K562 (cell line): ENCODE results near the gene P2RX1. TPM values are rescaled to one million over a fixed set of nuclear protein-coding genes. Genes with fewer than 3 reads are reported as not detected.

Experiments
- ATAC-seq: fragments of 200-7000 bp; cut with Tn5 transposase; 3 replicates; pipeline ENCODE4 v1.9.1; 2020; ENCODE audit warnings: moderate library complexity
- BruUV-seq: library from RNA; stranded (reverse); fragments of 400-500 nt; replicated peaks from 2 replicates; lab custom pipeline; 2021; lab: Mats Ljungman, UMichigan
- CTCF ChIA-PET: fragments of 300-600 bp; formaldehyde crosslinking; extraction: SDS; loops from one replicate; lab custom pipeline; 2021; ENCODE audit warnings: low intra/inter-chr PET ratio; lab: Yijun Ruan, JAX
- POLR2A ChIA-PET: fragments of 300-600, 350-650 bp; sonication (Branson Sonifier 250); formaldehyde crosslinking; extraction: SDS; loops from one replicate; lab custom pipeline; 2021; ENCODE audit warnings: antibody characterized with exemption, inconsistent platforms; lab: Yijun Ruan, JAX
- DNase-seq, 4 experiments: peaks; one replicate each; pipeline versions ENCODE4 v3.0.0 to v3.0.0-alpha.2; 2011 to 2018; ENCODE audit warnings: low spot score in 3 of 4, mixed read lengths in 3 of 4; ENCODE audit errors: extremely low read depth in 1 of 4
- FAIRE-seq: peaks from 2 replicates; lab custom pipeline; 2011; peaks lifted over from hg19 to GRCh38; lab: Jason Lieb, UNC
- H2AFZ ChIP-seq: 2 replicates; pipeline ENCODE4 v1.6.0; 2011; ENCODE audit warnings: low read depth, low read length, control low read depth, inconsistent platforms
- H3K27ac ChIP-seq: fragments of 200-600 bp; 3 replicates; pipeline ENCODE4 v1.8.0; 2011; ENCODE audit warnings: low read depth, mild to moderate bottlenecking, control low read depth, inconsistent platforms, low read length, moderate library complexity, mixed read lengths; ENCODE audit errors: extremely low read depth
- H3K27me3 ChIP-seq, 2 experiments: fragments of 300-600 bp in 1 of 2; 2 replicates in 1 of 2; 3 replicates in 1 of 2; pipeline versions ENCODE4 v1.6.0 to v1.8.0; 2011; ENCODE audit warnings: inconsistent platforms in 2 of 2, low read length in 2 of 2, mild to moderate bottlenecking in 1 of 2, mixed read lengths in 1 of 2, moderate library complexity in 1 of 2; ENCODE audit not compliant: control insufficient read depth in 2 of 2, insufficient read depth in 2 of 2
- H3K36me3 ChIP-seq: fragments of 300-600 bp; 3 replicates; pipeline ENCODE4 v1.8.0; 2011; ENCODE audit warnings: mild to moderate bottlenecking, low read length, inconsistent platforms; ENCODE audit not compliant: control insufficient read depth, insufficient read depth
- H3K4me1 ChIP-seq, 2 experiments: fragments of 200-600 bp in 1 of 2; replicated peaks in 1 of 2; 2 replicates in 1 of 2; 3 replicates in 1 of 2; pipeline versions ENCODE4 v1.5.1 to v1.8.0; 2011; ENCODE audit warnings: inconsistent platforms in 2 of 2, low read length in 2 of 2, mild to moderate bottlenecking in 1 of 2, mixed read lengths in 1 of 2, moderate library complexity in 1 of 2; ENCODE audit not compliant: control insufficient read depth in 2 of 2, insufficient read depth in 2 of 2
- H3K4me2 ChIP-seq: 2 replicates; pipeline ENCODE4 v1.6.1; 2011; ENCODE audit warnings: low read length, control low read depth, inconsistent platforms, mixed read lengths; ENCODE audit not compliant: insufficient read depth
- H3K4me3 ChIP-seq: fragments of 200-600 bp; sonication (generic), shearing (Covaris generic); 2 replicates; pipeline ENCODE4 v1.5.1; 2016; ENCODE audit warnings: control low read depth, inconsistent platforms
- H3K79me2 ChIP-seq: fragments of 200-600 bp; 3 replicates; pipeline ENCODE4 v1.8.0; 2011; ENCODE audit warnings: low read length, inconsistent platforms; ENCODE audit not compliant: control insufficient read depth, insufficient read depth
- H3K9ac ChIP-seq, 2 experiments: 2 replicates each; pipeline versions ENCODE4 v1.6.0 to v1.6.1; 2011; ENCODE audit warnings: low read depth in 2 of 2, low read length in 2 of 2, control low read depth in 1 of 2, inconsistent platforms in 1 of 2, mild to moderate bottlenecking in 1 of 2, mixed read lengths in 1 of 2; ENCODE audit not compliant: insufficient read depth in 1 of 2
- H3K9me1 ChIP-seq: one replicate; pipeline ENCODE4 v1.6.0; 2011; ENCODE audit warnings: inconsistent platforms, mild to moderate bottlenecking, low read length, moderate library complexity; ENCODE audit not compliant: control insufficient read depth, insufficient read depth
- H3K9me3 ChIP-seq: replicated peaks from 2 replicates; pipeline ENCODE4 v1.5.1; 2011; ENCODE audit warnings: low read depth, low read length, inconsistent platforms; ENCODE audit not compliant: control insufficient read depth, insufficient read depth
- H4K20me1 ChIP-seq: replicated peaks from 2 replicates; pipeline ENCODE4 v1.6.1; 2011; ENCODE audit warnings: low read length, inconsistent platforms, mixed read lengths; ENCODE audit not compliant: control insufficient read depth, insufficient read depth
- BRCA1 ChIP-seq, 2 experiments: fragments of 450-650 bp in 1 of 2; sonication (generic) in 1 of 2; formaldehyde crosslinking in 1 of 2; IDR thresholded peaks; 2 replicates each; pipeline versions ENCODE4 v1.5.0 to v1.6.1; 2017 to 2020; ENCODE audit warnings: mild to moderate bottlenecking in 1 of 2, missing genetic modification reagents in 1 of 2
- MTF1 ChIP-seq: fragments of 250-450 bp; sonication (Bioruptor Pico); IDR thresholded peaks from 2 replicates; pipeline ENCODE4 v1.9.0; 2021; ENCODE audit warnings: moderate library complexity, mild to moderate bottlenecking, inconsistent platforms, borderline replicate concordance
- POLR2G ChIP-seq: fragments of 200-400 bp; formaldehyde crosslinking; IDR thresholded peaks from 2 replicates; pipeline ENCODE4 v1.6.1; 2017; ENCODE audit warnings: low read depth, mild to moderate bottlenecking, antibody characterized with exemption, low read length, moderate library complexity
- RBFOX2 ChIP-seq: fragments of 200-400 bp; formaldehyde crosslinking; IDR thresholded peaks from 2 replicates; pipeline ENCODE4 v1.6.1; 2017; ENCODE audit warnings: low read depth, mild to moderate bottlenecking, low read length, moderate library complexity
- RBM22 ChIP-seq: fragments of 200-400 bp; formaldehyde crosslinking; IDR thresholded peaks from 2 replicates; pipeline ENCODE4 v1.6.1; 2018; ENCODE audit warnings: low read length, low read depth; ENCODE audit not compliant: poor library complexity, severe bottlenecking
- SRSF3 ChIP-seq: fragments of 200-400 bp; formaldehyde crosslinking; IDR thresholded peaks from 2 replicates; pipeline ENCODE4 v1.6.1; 2016; ENCODE audit warnings: mild to moderate bottlenecking, low read length, moderate library complexity; ENCODE audit not compliant: insufficient read depth
- ZFP91 ChIP-seq: sonication (generic); formaldehyde crosslinking; IDR thresholded peaks from 2 replicates; pipeline ENCODE4 v1.8.0; 2022; ENCODE audit warnings: mild to moderate bottlenecking, missing genetic modification reagents
- ZNF175 ChIP-seq: fragments of 200-800 bp; sonication (Bioruptor generic); IDR thresholded peaks from 2 replicates; pipeline ENCODE4 v1.6.1; 2016; ENCODE audit warnings: low read depth, mild to moderate bottlenecking, missing genetic modification characterization, missing compliant biosample characterization
- ZNF57 ChIP-seq: fragments of 450-650 bp; formaldehyde crosslinking; IDR thresholded peaks from 2 replicates; pipeline ENCODE4 v1.4.0; 2020; ENCODE audit warnings: mild to moderate bottlenecking, moderate library complexity
- WGBS: fragments of 100-300 bp; shearing (Covaris generic); methylation state at CpG from one replicate; pipeline ENCODE4 v1.1.6; 2016; ENCODE audit warnings: low coverage, mixed read lengths; ENCODE audit not compliant: insufficient coverage; ENCODE audit errors: missing lambda C conversion rate; 5-methylcytosine and 5-hydroxymethylcytosine counted together
- in situ Hi-C: fragments of 300-500 bp; cut with MboI; formaldehyde crosslinking; loops from 4 replicates; pipeline ENCODE4 v1.15.0; 2018; ENCODE audit warnings: inconsistent platforms, mixed read lengths
- intact Hi-C: fragments of 100-400 bp; cut with micrococcal nuclease; formaldehyde crosslinking; loops from 2 replicates; pipeline ENCODE4 v1.14.2; 2022
- polyA plus RNA-seq, 8 experiments: library from polyadenylated mRNA; depleted of rRNA in 4 of 8; stranded (reverse) in 5 of 8; unstranded in 3 of 8; fragments of >200 nt; fragmentation: Nextera tagmentation in 2 of 8; fragmentation: Illumina TruSeq in 1 of 8; extraction: Ambion mirVana in 2 of 8; extraction: Trizol in 1 of 8; gene quantifications; 2 replicates each; pipeline versions ENCODE4 v1.2.1 to v1.2.3, GENCODE V29; 2011 to 2014; ENCODE audit warnings: inconsistent platforms in 1 of 8, missing spikeins in 1 of 8
- total RNA-seq, 7 experiments: library from RNA; depleted of rRNA in 6 of 7; stranded (reverse); fragments of >200 nt in 6 of 7; fragmentation: Illumina TruSeq in 2 of 7; extraction: Trizol in 2 of 7; gene quantifications; 2 replicates each; pipeline versions ENCODE4 v1.2.1 to v1.2.3, GENCODE V29; 2011 to 2021; ENCODE audit warnings: low replicate concordance in 1 of 7

The P2RX1 gene
- total and polyA plus RNA-seq, 9 of the 15 experiments (the other 6 are each of a cell fraction or from before 2014, with no cell fraction given): 0.27 to 20.3 (median 10.3) TPM

GRCh38 chr17:3954086-3954485, 37.8 kb upstream of the P2RX1 start:
- Histone ChIP-seq H3K4me2 (no peak overlapping the region), H3K79me2 (peaks cover 27% of the 10 kb centered on the region), H3K4me3 (no peak overlapping the region), H3K9ac (no peak overlapping the region), H3K9me3 (no peaks in the 10 kb centered on the region), H3K4me1 (peaks cover 11 to 35% of the 10 kb centered on the region in 2 experiments; a peak in 4 of 5 replicates), H3K36me3 (peaks cover 36% of the 10 kb centered on the region; the same call in 1 of the 3 replicates), H3K27me3 (no peaks in the 10 kb centered on the region; a peak in 1 of 5 replicates), H3K9me1 (no peaks in the 10 kb centered on the region), H3K27ac (no peak overlapping the region), H2AFZ (no peak overlapping the region), H4K20me1 (no peaks in the 10 kb centered on the region)
- ATAC-seq (peak; percentile 7), DNase-seq (no peak), FAIRE-seq (no peak)
- intact Hi-C loops (no loop called here), in situ Hi-C loops (no loop called here)
- no TSS peak for BruUV-seq
- no peak for TF ChIP-seq MTF1 (CRISPR knock-in tag)
- no peak for TF ChIP-seq BRCA1 (IDR thresholded peaks at IDR 0.05)
- TF ChIP-seq BRCA1 (CRISPR knock-in tag; IDR thresholded peaks at IDR 0.05): no peak
- TF ChIP-seq RBFOX2: peak; percentile 56
- TF ChIP-seq POLR2G: peak; percentile 80
- TF ChIP-seq RBM22: peak; percentile 8
- CTCF ChIA-PET: no interaction called here
- POLR2A ChIA-PET: interaction anchor here (0.6 to 6.9 kb wide), 3 partner anchors 6 to 309 kb away, joined by 4 to 40 read pairs (median 5); partner anchors contain the start of gene ATP2A3
- 100% methylated on average over 1 of the region's 10 CpGs for WGBS

GRCh38 chr17:3953542-3953941, 37.3 kb upstream of the P2RX1 start:
- Histone ChIP-seq H4K20me1 (no peaks in the 10 kb centered on the region), H3K27ac (no peak overlapping the region), H3K27me3 (no peaks in the 10 kb centered on the region; a peak in 1 of 5 replicates), H3K4me1 (peaks cover 9 to 35% of the 10 kb centered on the region in 2 experiments; a peak in 4 of 5 replicates), H3K36me3 (peaks cover 37% of the 10 kb centered on the region; the same call in 1 of the 3 replicates), H3K9ac (no peak overlapping the region), H2AFZ (no peak overlapping the region), H3K79me2 (peaks cover 25% of the 10 kb centered on the region), H3K9me1 (no peaks in the 10 kb centered on the region), H3K9me3 (no peaks in the 10 kb centered on the region), H3K4me2 (no peak overlapping the region), H3K4me3 (no peak overlapping the region)
- 60% methylated on average over 1 of the region's 14 CpGs for WGBS
- intact Hi-C loops (no loop called here), in situ Hi-C loops (no loop called here)
- TF ChIP-seq ZNF175 (CRISPR knock-in tag) (no peak), POLR2G (peak; percentile 78), SRSF3 (no peak), ZFP91 (no peak), RBFOX2 (peak; percentile 58; the same call in 1 of the 2 replicates), ZNF57 (CRISPR knock-in tag) (no peak)
- no TSS peak for BruUV-seq
- CTCF ChIA-PET: no interaction called here
- POLR2A ChIA-PET: interaction anchor here (0.7 to 6.9 kb wide), 5 partner anchors 7 to 81 kb away, joined by 3 to 40 read pairs (median 4); partner anchors contain the start of gene ATP2A3
- DNase-seq (no peak), FAIRE-seq (no peak), ATAC-seq (no peak; the same call in 2 of the 3 replicates)
